GDM1 (cell line): ENCODE results near the gene RABAC1.
A peak's percentile ranks its signal among the peaks of the same experiment; 100 is the strongest.
"Not testable (repeated sequence)": the region's sequence is repeated elsewhere in the genome, so short reads cannot be mapped to it uniquely, and the experiment has no call there.

Source experiments
- DNase-seq: peaks from one replicate; lab custom pipeline; 2025; lab: John Stamatoyannopoulos, UW

The RABAC1 gene, protein sequence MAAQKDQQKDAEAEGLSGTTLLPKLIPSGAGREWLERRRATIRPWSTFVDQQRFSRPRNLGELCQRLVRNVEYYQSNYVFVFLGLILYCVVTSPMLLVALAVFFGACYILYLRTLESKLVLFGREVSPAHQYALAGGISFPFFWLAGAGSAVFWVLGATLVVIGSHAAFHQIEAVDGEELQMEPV

DNA sequence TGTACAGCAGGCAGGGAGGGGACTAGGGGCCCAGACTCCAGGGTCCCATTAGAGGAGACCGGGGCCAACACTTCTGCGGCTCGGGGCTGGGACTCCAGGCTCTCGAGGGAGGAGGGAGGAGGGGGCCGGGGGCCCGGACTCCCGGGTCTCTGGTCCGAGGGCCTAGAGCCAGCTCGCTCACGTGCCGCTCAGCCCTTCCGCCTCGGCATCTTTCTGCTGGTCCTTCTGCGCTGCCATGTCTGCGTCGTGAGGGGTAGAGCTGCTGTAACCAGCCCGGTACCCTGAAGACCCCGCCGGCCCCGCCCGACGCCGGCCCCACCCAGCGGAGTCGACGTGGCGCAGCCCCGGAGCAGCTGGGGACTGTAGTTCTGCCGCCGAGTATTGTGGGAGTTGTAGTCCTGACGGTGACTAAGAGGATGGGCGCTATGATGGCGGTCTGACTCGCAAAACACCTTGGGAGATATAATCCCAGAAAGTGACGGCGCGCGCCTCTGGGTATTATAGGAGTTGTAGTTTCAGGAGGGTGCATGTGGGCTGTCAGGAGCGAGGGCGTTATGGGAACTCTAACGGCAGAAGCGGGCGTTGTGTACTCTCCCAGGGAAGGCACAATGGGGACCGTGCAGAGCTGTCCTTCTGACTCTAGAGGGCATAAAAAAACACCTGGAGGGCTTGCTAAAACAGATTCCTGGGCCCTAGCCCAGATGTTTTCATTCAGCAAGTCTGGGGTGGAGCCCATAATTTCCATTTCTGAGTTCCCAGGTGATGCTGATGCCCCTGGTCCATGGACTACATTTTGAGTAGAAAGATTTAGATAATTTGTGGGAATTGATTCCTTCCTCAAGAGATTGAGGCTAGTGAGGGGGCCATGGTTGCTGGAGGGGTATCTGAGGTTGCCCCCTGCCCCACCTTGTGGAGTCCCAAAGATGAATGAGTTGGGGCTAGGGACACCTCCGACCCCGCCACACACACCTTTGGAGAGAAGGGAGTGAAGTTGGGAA is at the start of gene RABAC1:
Gene RABAC1 (minus strand): TSS at position 266 of the 998 bp plus-strand sequence. CDS start 29 bp downstream, at position 237.
- DNase-seq = peak; percentile 82

DNA sequence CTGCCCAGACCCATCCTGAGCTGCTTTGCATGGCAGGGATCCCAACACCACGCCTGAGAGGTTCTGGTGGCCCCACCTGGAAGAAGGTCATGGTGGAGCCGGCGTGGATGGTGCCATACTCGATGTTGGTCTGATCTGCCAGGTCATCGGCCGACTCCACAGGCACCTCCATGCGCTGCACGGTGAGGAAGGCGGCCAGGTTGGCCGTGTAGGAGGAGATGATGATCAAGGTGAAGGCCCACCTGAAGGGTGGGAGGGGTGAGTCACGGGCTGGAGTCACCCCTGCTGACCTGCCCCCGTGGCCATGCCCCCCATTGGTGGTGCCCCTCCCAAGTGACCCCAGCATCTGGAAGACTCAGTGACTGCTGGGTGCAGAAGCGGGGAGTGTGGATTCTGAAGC is 47.4 kb upstream of the RABAC1 start:
- no peak for DNase-seq

DNA sequence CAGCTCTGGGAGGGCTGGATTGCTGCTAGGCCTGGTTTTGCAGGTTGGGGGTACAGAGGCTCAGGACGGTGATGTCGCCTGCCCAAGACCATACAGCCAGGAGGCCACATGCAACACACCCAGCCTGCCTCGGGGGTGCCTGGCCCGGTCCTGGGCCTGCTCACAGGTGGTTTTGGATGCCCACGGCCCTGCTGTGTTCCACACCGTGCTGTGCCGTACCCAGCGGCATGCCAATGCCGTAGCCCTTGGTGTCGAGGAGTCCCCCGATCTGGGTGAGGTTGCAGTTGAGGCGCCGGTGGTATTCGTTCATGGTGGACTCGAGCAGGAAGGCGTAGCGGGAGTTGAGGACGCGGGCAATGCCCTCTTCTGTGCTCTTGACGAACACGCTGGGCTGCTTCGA is 46.4 kb upstream of the RABAC1 start:
- DNase-seq = no peak

DNA sequence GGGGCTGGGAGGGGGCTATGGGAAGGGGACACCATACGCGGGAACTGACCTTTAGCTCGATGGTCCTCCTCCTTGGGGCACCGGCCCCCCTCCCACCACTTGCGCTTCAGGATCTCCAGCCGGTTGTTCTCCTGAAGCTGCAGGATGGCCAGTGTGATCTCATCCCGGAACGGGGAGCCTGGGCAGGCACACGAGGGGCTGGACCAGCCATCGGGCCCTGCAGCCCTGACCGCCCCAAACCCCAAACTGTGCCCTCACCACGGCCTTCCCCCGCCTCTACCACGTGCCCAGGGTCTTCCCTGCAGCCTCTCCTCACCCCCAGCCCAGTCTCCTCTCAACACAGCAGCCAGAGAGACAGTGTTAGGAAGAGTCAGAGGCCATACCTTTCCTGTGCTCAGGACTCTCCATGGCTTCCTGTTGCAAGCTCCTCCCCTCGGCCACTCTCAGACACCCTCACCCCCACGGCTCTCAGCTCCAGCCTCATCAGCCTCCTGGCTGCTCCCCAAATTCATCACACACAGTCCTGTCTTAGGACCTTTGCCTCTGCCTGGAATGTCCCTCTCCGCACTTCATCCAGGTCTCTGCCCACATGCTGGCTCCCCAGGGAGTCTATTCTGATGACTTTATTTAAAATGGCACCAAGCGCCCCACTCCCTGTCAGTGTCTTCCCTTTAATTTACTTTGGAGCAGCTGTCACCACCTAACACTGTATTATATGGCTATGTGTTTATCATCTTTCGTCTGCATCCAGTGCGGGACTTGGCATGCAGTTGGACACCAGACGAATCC is 44.6 kb upstream of the RABAC1 start:
- DNase-seq = no peak

DNA sequence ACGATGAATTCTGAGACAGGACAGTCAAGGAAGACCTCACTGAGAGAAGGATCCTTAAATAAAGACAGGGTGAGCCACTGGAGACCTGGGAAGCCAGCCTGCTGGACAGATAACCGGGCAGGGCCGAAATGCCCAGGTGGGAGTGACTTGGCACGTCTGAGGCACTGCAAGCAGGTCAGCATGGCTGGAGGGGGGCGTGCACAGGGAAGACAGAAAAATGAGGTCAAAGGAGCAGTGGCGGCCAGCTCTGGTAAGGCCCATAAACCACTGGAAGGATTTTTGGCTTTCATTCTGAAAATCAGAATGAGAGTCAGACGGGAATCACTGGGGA is 40.7 kb upstream of the RABAC1 start:
- no peak for DNase-seq

DNA sequence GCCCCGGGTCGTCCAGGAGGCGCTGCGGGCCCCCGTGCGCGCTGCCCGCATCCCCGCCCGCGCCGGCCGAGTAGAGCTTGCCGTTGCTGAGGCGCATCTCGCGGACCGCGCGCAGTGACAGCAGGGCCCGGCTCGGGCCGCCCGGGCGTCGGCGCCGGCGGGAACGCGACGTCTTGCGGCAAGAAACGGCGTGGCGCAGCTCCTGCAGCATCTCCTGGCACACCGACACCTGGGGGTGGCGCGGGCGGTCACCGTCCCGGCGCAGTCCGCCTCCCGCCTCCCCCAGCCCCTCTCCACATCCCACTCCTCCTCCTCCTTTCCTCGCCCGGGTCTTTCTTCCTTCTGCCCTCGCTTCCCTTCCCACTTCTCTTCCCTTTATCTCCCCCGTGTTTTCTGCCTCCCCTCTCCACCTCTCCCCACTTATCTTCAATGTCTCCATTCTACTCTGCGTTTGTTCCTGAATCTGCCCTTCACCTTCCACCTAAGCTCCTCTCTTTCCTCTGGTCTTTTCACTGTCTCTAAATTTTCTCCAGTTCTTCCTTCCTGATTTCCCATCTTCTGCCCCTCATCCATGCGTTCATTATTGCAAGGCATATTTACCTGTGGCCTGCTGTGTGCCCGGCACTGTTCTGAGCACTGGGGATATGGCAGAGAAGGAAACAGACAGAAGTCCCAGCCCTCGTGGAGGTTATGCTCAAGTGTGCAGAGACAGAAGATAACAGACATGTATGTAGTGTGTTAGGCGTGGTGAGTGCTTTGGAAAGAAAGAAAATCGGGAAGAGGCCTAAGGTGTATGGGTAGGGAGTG is 40.2 kb upstream of the RABAC1 start:
- no peak for DNase-seq

DNA sequence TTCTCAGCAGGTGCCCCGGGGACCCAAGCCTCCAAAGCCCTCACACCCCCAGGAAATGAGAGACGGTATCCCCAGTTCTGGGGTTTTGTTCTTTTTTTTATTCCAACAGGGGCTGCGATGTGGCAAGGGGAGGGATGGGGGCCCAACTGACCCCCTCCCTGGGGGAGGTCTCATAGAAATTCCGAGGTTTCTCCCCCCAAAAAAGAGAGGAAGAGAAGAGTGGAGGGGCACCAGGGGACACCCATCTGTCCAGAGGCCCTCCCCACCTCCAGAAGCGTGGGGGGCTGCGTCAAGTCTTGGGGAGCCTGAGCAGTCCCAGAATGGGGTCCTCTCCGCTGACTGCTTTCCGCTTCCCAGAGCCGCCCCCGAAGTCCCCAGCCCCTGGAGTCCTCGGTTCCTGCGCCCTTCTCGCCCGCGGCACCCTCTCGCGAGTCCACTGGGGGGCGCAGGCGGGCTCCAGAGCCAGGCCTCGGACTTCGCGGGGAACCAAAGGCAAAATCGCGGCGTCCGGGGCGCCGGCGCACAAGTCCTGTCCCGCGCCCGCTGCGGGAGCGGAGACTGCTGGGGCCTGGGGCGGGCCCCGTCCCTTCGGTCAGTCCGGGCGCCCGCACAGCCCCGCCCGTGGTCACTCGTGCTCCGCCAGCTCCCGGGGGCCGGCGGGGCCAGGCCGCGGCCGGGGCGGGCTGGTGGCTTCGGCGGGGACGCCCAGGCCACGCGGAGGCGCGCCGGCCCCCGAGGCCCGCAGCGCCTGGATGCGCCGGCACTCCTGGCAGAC is 39.3 kb upstream of the RABAC1 start:
- no peak for DNase-seq

DNA sequence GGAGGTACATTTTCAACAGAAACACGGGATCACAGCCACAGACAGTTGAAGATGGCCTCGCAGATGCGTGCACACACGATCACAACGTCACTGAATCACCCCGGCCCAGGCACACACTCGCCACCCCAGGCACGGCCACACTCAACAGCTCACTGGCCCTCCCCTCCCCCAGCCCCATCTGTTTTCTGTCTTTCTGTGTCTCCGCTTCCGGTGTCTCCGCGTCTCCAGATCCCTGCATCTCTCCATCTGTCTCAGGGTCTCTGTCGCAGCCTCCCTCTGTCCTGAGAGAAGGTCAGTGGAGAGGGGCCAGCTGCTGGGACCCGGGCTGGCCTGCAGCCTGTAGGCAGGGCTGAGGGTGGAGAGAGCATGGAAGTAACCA is 38.7 kb upstream of the RABAC1 start:
- no peak for DNase-seq

DNA sequence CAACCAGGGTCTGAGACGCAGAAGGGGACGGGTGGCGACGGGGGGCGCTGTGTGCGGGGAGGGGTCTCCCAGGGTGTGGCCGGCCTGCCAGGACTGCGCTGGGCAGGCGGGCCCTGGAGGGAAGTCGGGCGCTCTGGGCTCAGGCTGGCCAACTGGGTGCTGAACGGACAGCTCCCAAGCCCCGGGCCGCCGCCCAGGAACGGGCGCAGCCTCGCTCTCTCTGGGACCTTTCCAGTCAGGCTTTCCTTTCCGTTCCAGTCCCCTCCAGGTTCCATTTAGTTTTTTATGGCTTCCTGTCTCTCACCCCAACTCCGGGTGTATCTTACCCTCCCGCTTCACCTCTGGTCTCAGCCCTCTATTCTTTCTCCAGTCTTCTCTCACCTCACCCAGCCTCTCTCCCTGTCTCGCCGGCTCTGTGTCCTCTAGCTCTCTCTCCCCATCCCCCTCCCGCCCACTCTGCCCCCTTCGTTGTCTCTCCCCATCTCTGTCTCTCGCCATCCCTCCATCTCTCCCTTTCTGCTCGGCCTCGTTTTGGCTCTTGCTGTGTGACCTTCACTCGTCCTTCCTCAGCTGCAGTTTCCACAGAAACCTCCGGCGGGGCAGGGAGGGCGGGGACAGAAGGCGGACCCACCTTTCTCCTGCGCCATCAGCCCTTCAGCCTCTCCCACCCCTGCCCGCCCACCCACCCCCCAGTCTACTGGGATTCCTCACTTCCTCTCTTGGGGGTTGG is 38.2 kb upstream of the RABAC1 start:
- no peak for DNase-seq

DNA sequence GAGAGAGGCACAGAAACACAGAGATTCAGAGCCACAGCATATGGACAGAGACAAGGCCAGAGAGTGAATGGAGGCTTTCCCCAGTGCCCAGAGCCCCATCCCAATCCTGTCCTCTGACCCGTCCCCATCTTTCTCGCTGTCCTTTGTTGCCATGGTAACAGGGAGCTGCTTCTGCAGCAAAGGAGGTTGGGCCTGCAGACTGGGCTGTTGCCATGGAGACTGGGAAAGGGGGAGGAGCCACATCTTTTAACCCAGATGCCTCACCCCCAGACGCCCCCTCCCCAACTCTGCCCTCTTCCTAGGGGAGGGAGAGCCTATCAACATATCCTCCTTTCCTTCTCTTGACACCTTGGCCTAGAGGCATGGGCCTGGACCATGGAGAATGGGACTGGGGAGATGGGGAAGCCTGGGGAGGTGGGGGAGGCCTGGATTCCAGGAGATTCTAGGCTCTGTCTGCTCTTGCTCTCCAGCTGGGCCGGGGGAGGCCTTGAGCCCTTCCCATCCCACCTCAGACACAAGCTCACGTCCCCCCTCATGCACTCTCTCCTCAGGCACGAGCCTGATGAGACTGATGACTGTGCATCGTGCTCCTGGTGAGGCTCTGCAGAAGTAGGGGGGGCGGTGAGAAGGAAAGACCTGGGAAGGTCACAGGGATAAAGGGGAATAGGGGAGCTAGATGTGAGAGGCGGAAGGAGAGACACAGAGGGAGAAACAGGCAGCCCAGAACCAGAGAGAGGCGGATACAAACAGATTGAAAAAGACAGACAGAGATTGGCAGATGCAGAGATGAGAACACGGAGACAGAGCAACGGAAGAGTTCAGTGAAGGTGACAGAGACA is 37.1 kb upstream of the RABAC1 start:
- no peak for DNase-seq

DNA sequence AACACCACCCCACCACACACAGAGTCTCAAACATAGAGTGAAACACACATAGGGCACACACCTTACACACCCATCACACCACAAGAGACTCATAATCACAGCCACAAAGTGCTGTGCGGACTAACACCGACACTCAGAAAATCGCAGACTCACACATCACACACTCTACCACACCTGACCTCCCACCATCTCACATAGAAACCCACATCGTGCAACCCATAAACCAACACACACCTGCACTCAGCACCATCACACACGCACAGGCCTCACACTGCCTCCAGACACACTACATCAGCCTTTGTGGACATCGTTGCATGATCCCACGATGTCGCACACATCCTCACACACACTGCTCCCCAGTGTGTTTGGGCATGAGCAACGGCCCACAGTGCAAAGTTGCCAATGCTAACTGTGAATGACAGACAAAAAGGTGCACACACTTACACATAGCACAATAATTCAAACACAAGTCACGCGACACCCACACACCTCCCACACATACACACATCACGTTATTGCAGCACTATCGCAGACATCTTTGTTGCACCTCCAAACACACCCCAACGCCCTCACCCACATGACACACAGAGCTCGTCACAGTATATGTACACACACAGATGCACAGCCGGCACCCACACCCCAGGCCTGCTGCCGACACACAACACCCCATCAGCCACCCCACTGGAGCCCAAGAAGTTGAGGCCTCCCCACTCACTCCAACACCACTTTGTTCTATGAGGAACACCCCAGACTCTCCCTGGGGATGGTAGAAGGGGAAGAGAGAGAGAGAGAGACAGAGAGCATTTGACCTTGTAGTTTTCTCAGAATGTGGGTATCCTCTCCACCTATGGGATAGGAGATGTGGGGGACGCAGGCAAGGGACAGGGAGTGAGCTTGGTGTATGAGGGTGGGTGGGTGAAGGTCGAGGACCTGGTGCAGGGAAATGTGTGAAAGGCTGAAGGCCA is 36.2 kb upstream of the RABAC1 start:
- no peak for DNase-seq

DNA sequence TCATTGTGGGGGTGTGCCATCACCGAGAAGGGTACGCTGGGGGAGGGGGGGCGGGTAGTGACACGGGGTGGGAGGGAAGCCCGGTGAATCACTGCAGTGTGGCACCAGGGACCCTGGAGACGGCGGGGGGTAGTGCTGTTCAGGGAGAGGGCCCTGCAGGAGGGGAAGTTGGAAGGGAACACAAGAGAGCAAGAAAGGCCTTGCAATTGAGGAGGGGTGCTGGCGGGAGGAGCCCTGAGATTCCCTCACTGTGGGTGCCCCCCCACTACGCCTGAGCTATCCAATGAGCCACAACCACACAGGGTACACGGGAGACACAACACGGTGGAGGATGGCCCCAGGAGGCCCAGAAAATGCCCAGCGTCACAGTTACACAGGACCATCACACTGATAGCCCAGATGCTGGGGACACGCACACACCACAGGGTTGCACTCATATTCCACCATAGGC is 35.4 kb upstream of the RABAC1 start:
- no peak for DNase-seq

DNA sequence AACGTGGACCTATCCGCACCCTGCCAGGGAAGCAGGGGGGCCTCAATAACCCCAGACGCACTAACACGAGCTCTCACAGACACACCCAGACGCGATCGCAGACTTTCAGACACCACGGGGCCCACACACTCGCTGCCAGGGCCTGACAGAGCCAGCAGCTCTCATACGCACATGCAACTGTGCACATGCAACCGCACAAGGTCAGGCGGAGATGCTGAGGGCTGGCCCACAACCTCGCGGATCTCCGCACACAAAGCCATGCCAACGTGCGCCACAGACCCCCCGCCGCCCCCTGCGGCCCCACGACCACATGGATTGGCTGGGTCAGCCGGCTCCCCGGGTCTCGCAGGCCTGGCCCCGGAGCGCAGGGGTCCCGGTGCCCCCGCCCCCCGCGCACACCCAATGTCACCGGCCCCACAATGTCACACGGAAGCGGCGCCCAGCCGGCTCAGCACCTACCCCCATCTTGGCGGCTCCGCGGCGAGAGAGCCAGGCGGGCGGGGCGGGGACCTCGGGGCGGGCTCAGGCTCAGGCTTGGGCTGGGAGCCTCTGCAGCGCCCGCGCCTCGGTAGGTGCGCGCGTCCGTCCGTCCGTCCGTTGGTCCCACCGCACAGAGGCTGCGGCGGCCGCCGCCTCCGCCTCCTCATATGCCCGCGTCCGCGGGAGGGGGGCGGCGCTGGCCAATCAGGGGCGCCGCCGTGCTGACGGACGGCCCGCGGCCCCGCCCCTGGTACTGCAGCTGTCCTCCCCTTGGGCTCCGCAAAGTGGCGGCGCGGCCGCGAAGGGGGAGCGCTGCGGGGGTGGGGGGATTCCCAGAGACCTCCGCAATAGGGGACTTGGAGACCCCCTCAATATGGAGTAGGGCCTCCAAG is 34.7 kb upstream of the RABAC1 start, which contains the start of gene ATP1A3:
Gene ATP1A3 (minus strand): TSS at position 619 of the 872 bp plus-strand sequence. CDS start 154 bp downstream, at position 465.
- peak; percentile 51 for DNase-seq

DNA sequence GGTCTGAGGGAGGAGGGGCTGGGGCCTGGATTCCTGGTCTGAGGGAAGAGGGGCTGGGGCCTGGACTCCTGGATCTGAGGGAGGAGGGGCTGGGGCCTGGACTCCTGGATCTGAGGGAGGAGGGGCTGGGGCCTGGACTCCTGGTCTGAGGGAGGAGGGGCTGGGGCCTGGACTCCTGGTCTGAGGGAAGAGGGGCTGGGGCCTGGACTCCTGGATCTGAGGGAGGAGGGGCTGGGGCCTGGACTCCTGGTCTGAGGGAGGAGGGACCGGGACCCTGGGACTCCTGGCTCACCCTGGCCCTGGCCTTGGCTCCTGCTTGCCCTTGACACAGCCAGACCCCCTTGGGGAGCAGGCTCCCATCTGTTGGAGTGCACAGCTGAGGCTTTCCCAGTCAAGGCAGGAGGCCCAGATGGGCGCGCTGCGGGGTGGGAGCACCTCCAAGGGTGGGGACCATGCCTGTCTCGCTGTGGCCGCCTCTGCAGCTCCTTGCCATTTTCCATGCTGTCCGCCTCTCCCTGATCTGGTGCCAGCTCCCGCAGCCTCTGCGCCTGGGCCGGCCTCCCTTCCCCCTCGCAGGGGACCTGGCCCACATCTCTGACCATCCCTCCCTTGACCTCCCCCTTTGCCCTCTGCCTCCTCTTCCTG is 32.9 kb upstream of the RABAC1 start:
- DNase-seq = not testable (repeated sequence)

DNA sequence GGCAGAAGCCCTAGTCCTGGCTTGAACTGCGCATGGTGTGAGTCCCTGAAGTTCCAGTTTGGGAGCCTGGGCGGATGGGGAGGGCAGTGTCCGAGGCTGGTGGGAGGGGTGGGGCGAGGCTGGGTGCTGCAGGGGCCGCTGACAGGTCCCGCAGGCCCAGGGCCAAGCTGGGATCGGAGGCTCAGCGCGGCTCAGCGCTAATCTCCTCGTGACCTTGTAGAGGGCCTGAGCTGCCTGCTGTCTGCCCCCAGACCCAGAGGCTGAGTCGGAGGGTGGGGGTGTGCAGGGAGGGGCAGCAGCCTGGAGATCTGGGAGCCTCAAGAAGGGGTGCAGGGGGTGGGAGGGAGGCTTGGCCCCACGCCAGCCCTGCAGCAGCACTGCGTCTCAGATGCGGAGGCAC is 31.9 kb upstream of the RABAC1 start:
- DNase-seq = no peak

DNA sequence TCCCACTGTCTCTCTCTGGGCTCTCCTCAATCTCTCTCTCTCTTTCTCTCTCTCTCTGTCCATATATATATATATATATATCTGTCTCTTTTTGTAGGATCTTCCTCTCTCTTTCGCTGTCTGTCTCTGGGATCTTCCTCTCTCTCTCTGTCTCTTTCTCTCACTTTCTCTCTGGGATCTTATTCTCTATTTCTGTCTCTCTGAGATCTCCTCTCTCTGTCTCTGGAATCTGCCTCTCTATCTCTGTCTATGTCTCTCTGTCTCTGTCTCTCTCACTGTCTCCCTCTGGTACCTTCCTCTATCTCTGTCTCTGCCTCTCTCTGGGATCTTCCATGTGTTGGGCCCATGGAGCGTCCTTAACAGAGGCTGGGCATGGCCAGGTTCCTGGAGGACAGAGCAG is 31.5 kb upstream of the RABAC1 start:
- no peak for DNase-seq

DNA sequence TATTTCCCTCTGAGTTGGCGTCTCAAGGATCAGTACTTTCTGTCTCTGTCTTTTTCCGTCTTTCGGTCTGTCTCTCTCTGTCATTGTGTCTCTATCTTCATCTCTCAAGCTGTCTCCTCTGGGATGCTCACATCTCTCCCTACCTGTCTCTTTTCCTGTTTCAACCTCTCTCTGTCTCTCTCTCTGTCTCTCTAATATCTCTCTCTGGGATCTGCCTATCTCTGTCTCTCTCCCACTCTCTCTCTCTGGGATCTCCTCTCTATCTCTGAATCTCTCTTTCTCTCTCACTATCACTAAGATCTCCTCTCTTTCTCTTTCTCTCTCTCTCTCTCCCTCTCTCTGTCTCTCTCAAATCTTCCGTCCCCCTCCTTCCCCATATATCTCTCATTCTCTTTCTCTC is 30.9 kb upstream of the RABAC1 start:
- DNase-seq = no peak
